NB4 (cell line): ENCODE results near the gene CITED1.

Experiments
- DNase-seq: peaks from one replicate; pipeline ENCODE4 v3.0.0; 2010; ENCODE audit warnings: low read depth
- H3K4me3 ChIP-seq: one replicate; pipeline ENCODE4 v1.5.1; 2011; ENCODE audit warnings: mild to moderate bottlenecking, low read depth, low read length, moderate library complexity
- MYC ChIP-seq: IDR thresholded peaks from 2 replicates; pipeline ENCODE4 v1.6.1; 2011; ENCODE audit warnings: low read depth, low read length
- POLR2A ChIP-seq: IDR thresholded peaks from 2 replicates; pipeline ENCODE4 v1.6.1; 2011; ENCODE audit warnings: mild to moderate bottlenecking; ENCODE audit not compliant: insufficient read length; ENCODE audit errors: extremely low read depth
- TF ChIP-seq, protein P1 (sequence below): IDR thresholded peaks from one replicate; pipeline ENCODE4 v1.5.1; 2012; ENCODE audit warnings: low read depth, low read length
- TF ChIP-seq, protein P2 (sequence below): IDR thresholded peaks from 2 replicates; pipeline ENCODE4 v1.6.1; 2011; ENCODE audit warnings: low read depth, low read length

The CITED1 gene

DNA sequence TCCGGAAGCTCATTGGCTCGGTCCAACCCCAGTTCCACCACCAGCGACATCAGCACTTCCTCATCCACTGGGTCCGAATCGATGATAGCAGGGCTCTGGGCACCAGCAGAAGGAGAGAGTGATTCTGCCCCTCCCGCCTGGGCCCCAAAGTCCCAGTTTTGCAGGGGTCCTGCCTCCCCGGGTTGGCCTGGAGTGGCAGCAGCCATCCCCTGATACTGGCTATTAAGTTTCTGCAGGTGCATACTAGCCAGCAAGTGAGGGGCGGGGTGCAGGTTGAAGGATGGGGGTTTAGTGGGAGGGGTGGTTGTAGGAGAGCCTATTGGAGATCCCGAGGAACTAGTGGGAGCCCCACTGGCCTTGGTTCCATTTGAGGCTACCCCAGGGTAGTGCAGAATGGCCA is 3.9 kb downstream of the CITED1 start:
- TF ChIP-seq, protein P1, sequence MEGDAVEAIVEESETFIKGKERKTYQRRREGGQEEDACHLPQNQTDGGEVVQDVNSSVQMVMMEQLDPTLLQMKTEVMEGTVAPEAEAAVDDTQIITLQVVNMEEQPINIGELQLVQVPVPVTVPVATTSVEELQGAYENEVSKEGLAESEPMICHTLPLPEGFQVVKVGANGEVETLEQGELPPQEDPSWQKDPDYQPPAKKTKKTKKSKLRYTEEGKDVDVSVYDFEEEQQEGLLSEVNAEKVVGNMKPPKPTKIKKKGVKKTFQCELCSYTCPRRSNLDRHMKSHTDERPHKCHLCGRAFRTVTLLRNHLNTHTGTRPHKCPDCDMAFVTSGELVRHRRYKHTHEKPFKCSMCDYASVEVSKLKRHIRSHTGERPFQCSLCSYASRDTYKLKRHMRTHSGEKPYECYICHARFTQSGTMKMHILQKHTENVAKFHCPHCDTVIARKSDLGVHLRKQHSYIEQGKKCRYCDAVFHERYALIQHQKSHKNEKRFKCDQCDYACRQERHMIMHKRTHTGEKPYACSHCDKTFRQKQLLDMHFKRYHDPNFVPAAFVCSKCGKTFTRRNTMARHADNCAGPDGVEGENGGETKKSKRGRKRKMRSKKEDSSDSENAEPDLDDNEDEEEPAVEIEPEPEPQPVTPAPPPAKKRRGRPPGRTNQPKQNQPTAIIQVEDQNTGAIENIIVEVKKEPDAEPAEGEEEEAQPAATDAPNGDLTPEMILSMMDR: no peak
- TF ChIP-seq POLR2A (no peak), MYC (no peak)
- TF ChIP-seq, protein P2, sequence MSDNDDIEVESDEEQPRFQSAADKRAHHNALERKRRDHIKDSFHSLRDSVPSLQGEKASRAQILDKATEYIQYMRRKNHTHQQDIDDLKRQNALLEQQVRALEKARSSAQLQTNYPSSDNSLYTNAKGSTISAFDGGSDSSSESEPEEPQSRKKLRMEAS: no peak
- DNase-seq: no peak
- H3K4me3 ChIP-seq: no peak overlapping the region

DNA sequence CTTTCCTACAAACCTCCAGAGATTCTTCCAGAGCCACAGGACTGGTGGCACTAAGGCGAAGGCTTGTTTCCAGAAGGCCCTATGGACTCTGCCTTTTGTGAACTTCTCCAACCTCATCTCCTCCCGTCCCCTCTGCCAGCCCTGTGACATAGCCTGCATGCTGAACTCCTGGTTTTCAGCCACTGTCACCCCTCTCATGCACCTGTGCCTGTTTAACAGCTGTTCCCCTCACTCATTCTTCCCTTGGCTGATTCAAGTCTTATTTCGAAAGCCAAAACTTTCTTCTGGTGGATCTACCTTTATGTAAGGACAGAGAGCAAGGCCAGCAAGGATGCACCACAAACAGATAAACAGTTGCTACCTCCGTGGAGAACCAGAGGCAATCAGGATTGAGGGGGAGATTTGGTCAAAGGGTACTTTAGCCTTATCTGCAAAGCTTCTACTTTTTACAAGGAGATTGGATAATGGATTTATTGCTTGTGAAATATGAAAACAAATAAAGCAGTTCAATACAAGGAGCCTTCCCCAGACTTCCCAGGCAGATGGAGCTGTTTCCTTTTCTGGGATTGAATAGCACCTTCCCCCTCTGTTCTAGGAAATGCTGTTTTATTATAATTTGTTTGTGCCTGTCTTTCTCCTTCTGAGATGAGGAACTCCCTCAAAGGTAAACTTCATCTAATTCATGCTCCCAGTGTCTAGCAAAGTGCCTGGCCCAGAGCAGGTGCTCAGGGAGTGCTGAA is 5.7 kb downstream of the CITED1 start:
- H3K4me3 ChIP-seq: no peak overlapping the region
- DNase-seq: no peak

DNA sequence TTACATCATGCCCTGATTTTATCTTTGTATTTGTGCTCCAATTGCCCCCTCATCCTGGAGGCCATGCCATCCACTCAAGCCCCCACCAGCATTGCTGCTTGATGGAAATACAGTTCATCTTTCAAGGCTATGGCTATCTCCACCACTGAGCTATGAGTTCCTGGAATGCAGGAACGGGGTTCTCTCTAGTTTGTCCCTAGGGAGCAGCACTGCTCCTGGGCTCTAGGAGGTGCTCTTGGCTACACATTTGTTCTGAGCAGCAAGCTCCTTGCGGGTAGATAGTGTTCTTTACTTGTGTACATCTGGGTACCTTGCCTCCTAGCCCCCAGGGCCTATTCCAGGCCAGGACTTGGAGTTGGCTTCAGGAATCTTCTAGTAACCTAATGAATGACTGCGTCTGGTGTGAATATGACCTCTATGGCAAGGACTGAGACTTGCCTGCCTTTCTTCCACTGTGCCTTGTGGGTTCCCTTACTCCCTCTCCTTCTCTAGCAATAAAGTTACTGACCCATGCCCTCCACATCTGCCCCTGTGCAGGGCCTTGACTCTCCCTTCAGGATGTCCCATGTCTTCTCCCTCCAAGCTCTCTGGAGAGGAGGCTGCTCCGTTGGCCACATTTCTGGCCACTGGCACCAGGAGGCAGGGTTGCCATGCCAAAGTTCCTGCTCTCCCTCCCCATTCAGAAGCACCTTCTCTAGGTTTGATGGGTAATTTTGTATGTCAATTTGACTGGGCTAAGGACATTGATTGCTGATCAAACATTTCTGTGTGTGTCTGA is 7.6 kb downstream of the CITED1 start:
- no peak overlapping the region for H3K4me3 ChIP-seq
- TF ChIP-seq, protein P1: peak; percentile 55
- TF ChIP-seq, protein P2: no peak
- peak; percentile 71 for DNase-seq

More for the DNA sequence above, 5.7 kb downstream of the CITED1 start:
- TF ChIP-seq POLR2A (no peak), MYC (no peak)

DNA sequence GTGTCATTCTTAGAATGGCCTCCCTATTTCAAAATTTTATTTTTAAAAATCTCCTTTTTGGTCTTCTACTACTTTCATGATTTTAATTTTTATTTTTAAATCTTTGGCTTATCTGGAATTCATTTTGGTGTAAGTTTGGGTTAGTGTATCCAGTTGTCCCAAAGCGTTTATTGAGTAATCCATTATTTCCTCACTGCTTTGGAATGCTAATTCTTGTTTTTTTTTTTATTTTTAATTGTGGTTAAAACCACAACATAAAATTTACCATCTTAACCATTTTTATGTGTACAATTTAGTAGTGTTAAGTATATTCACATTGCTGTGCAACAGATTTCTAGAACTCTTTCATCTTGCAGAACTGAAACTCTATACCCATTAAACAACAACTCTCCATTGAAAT is 8.7 kb downstream of the CITED1 start:
- DNase-seq: no peak
- no peak overlapping the region for H3K4me3 ChIP-seq
- no peak for TF ChIP-seq POLR2A

DNA sequence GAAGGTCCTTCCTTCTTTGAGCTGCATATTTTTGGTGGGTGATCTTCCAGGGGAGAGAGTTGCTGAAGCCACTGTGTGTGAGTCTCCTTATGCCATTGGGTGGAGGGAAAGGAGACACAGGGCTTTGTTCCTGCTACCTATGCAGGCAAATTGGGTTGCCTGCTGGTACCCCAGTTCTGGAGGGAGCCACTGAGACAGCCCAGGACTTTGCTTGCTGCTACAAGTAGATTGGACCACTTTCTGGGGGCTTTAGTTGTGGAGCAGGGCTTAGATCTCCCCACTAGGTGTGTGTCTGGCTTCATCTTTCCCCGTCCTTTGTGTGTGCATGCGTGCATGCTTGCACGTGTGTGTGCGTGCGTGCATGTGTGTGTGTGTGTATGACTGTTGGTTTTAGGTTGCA is 10.0 kb downstream of the CITED1 start:
- DNase-seq: no peak
- TF ChIP-seq POLR2A: no peak
- H3K4me3 ChIP-seq: no peak overlapping the region

DNA sequence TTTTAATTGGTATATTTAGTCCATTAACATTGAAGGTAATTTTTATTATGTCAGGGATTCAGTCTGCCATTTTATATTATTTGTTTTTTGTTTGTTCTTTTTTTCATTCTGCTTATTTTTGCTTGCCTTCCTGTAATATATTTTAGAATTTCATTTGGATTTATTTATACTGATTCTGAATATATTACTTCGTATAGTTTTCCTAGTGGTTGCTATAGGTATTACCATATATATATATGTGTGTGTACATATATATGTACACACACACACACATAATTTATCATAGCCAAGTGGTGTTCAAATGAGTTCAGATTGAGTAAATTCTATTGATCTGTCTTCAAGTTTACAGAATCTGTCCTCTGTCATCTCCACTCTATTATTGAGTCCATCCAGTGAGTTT is 11.2 kb downstream of the CITED1 start:
- no peak for DNase-seq
- H3K4me3 ChIP-seq: no peak overlapping the region
- TF ChIP-seq, protein P2: no peak
- TF ChIP-seq MYC (no peak), POLR2A (no peak)
- TF ChIP-seq, protein P1: no peak

DNA sequence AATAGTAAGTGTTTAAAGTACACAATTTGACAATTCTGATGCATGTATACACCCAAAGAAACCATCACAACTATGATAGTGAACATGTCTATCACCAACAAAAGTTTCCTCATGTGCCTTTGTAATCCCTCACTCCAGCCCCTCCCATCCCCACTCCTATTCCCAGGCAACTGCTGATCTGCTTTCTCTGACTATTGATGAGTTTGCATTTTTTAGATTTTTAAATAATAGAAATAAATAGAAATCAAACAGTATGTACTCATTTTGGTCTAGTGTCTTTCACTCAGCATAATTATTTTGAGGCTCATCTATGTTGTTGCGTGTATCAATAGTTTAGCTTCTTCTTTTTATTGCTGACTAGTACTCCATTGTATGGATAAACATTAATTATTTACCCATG is 23.4 kb downstream of the CITED1 start:
- TF ChIP-seq POLR2A: no peak
- no peak for TF ChIP-seq MYC
- TF ChIP-seq, protein P2: no peak
- TF ChIP-seq, protein P1: no peak

More for the DNA sequence above, 23.4 kb downstream of the CITED1 start:
- no peak overlapping the region for H3K4me3 ChIP-seq
- DNase-seq: no peak
